PC-3 (cell line): ENCODE data around the gene CELA3A. TPM values are rescaled to one million over a fixed set of nuclear protein-coding genes. Genes with fewer than 3 reads are reported as not detected.

Source experiments
- ATAC-seq: fragments of 200-7000 bp; cut with Tn5 transposase; 2 replicates; pipeline ENCODE4 v1.9.1; 2020; ENCODE audit warnings: mild to moderate bottlenecking, moderate library complexity
- BruUV-seq: library from RNA; stranded (reverse); fragments of 400-500 nt; replicated peaks from 2 replicates; lab custom pipeline; 2021; lab: Mats Ljungman, UMichigan
- CTCF ChIA-PET: fragments of 300-600 bp; sonication (Branson Sonifier 250); formaldehyde crosslinking; loops from one replicate; lab custom pipeline; 2022; ENCODE audit warnings: antibody characterized with exemption; lab: Charles Lee
- POLR2A ChIA-PET: fragments of 300-600 bp; sonication (Branson Sonifier 250); formaldehyde crosslinking; loops from one replicate; lab custom pipeline; 2022; ENCODE audit warnings: antibody characterized with exemption; ENCODE audit not compliant: unreplicated experiment; lab: Charles Lee
- DNase-seq: peaks from one replicate; pipeline ENCODE4 v3.0.0-alpha.2; 2015
- H2AFZ ChIP-seq: fragments of 300-600 bp; sonication (generic); 2 replicates; pipeline ENCODE4 v1.6.0; 2016; ENCODE audit warnings: antibody characterized with exemption, low read length
- H3F3A ChIP-seq: fragments of 300-600 bp; sonication (generic); one replicate; pipeline ENCODE4 v1.6.0; 2017; ENCODE audit warnings: antibody characterized with exemption, low read length, control low read depth, mild to moderate bottlenecking; ENCODE audit not compliant: unreplicated experiment
- H3K27ac ChIP-seq: fragments of 300-600 bp; sonication (generic); 2 replicates; pipeline ENCODE4 v1.5.1; 2016; ENCODE audit warnings: mild to moderate bottlenecking, low read length
- H3K27me3 ChIP-seq: fragments of 300-600 bp; sonication (generic); 2 replicates; pipeline ENCODE4 v1.6.1; 2016; ENCODE audit warnings: low read length, mixed read lengths
- H3K36me3 ChIP-seq: fragments of 300-600 bp; sonication (generic); 2 replicates; pipeline ENCODE4 v1.6.1; 2016; ENCODE audit warnings: low read depth, mixed run types, low read length, mixed read lengths
- H3K4me1 ChIP-seq: fragments of 300-600 bp; sonication (generic); 2 replicates; pipeline ENCODE4 v1.5.1; 2016; ENCODE audit warnings: low read length; ENCODE audit not compliant: insufficient read depth
- H3K4me2 ChIP-seq: fragments of 300-600 bp; sonication (generic); 2 replicates; pipeline ENCODE4 v1.6.0; 2016; ENCODE audit warnings: low read length
- H3K4me3 ChIP-seq: fragments of 300-600 bp; sonication (generic); 2 replicates; pipeline ENCODE4 v1.5.1; 2016; ENCODE audit warnings: mild to moderate bottlenecking, low read length, mixed read lengths
- H3K79me2 ChIP-seq: fragments of 300-600 bp; sonication (generic); 2 replicates; pipeline ENCODE4 v1.6.1; 2017; ENCODE audit warnings: low read length, mixed read lengths
- H3K9ac ChIP-seq: fragments of 300-600 bp; sonication (generic); 2 replicates; pipeline ENCODE4 v1.6.0; 2016; ENCODE audit warnings: mild to moderate bottlenecking, low read length
- H3K9me2 ChIP-seq: fragments of 300-600 bp; sonication (generic); replicated peaks from 2 replicates; pipeline ENCODE4 v1.6.1; 2016; ENCODE audit warnings: mixed run types, low read length, mixed read lengths
- H3K9me3 ChIP-seq: fragments of 300-600 bp; sonication (generic); 2 replicates; pipeline ENCODE4 v1.6.1; 2016; ENCODE audit warnings: low read length, mixed read lengths
- H4K20me1 ChIP-seq: fragments of 300-600 bp; sonication (generic); 2 replicates; pipeline ENCODE4 v1.6.1; 2016; ENCODE audit warnings: low read length, mixed read lengths
- CTCF ChIP-seq: fragments of 300-600 bp; sonication (generic); conservative IDR thresholded peaks from 2 replicates; pipeline ENCODE4 v1.5.1; 2017; ENCODE audit warnings: antibody characterized with exemption, low read depth, mild to moderate bottlenecking, low read length
- EZH2 ChIP-seq: fragments of 300-600 bp; sonication (generic); IDR thresholded peaks from one replicate; pipeline ENCODE4 v1.6.1; 2017; ENCODE audit warnings: antibody characterized with exemption, mild to moderate bottlenecking, low read length; ENCODE audit not compliant: unreplicated experiment
- EZH2phosphoT487 ChIP-seq: fragments of 300-600 bp; sonication (generic); IDR thresholded peaks from 2 replicates; pipeline ENCODE4 v1.6.1; 2018; ENCODE audit warnings: mild to moderate bottlenecking, antibody characterized with exemption, low read length, borderline replicate concordance
- intact Hi-C: fragments of 100-400 bp; cut with micrococcal nuclease; formaldehyde crosslinking; loops from 2 replicates; pipeline ENCODE4 v1.9.0; 2023
- total RNA-seq: library from RNA; depleted of rRNA; stranded (reverse); fragments of >200 nt; gene quantifications from 2 replicates; pipeline ENCODE4 v1.2.3, GENCODE V29; 2014

CELA3A gene
- total RNA-seq, 1 experiment from 2014 or later: not detected

- ATAC-seq: no peak
- H3K9me3 ChIP-seq: no peaks in the 10 kb centered on the region
- no peak overlapping the region for H2AFZ ChIP-seq
- H3K4me2 ChIP-seq: no peak overlapping the region
- DNase-seq: no peak
- no peaks in the 10 kb centered on the region for H3F3A ChIP-seq
- H3K9ac ChIP-seq: no peak overlapping the region
- H3K36me3 ChIP-seq: no peaks in the 10 kb centered on the region
- H3K27me3 ChIP-seq: no peaks in the 10 kb centered on the region
- BruUV-seq: no TSS peak
- H3K9me2 ChIP-seq: no peaks in the 10 kb centered on the region
- peaks cover 8% of the 10 kb centered on the region for H3K79me2 ChIP-seq
- ChIA-PET CTCF (no interaction called here), POLR2A (no interaction called here)
- H4K20me1 ChIP-seq: no peaks in the 10 kb centered on the region
- H3K4me3 ChIP-seq: no peak overlapping the region
- peaks cover 11% of the 10 kb centered on the region for H3K4me1 ChIP-seq
- no peak overlapping the region for H3K27ac ChIP-seq
- intact Hi-C loops: loop anchor here (2.0 kb wide), 1 partner anchor 18 kb away; no protein-coding TSS in a partner anchor
- TF ChIP-seq CTCF: no peak
- no peak for TF ChIP-seq EZH2
- no peak for TF ChIP-seq EZH2phosphoT487
These were observed 25.4 kb downstream of the CELA3A start for GRCh38 chr1:22026924-22027289.

- POLR2A ChIA-PET: no interaction called here
- Histone ChIP-seq H3F3A (no peaks in the 10 kb centered on the region), H3K9me2 (no peaks in the 10 kb centered on the region), H2AFZ (no peak overlapping the region), H3K36me3 (no peaks in the 10 kb centered on the region), H3K4me1 (peaks cover 7% of the 10 kb centered on the region), H4K20me1 (no peaks in the 10 kb centered on the region), H3K79me2 (peaks cover 8% of the 10 kb centered on the region), H3K9ac (no peak overlapping the region), H3K4me2 (no peak overlapping the region), H3K4me3 (no peak overlapping the region), H3K9me3 (no peaks in the 10 kb centered on the region), H3K27me3 (no peaks in the 10 kb centered on the region), H3K27ac (no peak overlapping the region)
- DNase-seq (no peak), ATAC-seq (no peak)
- TF ChIP-seq CTCF: no peak
- TF ChIP-seq EZH2phosphoT487: no peak
- no peak for TF ChIP-seq EZH2
- CTCF ChIA-PET: no interaction called here
- BruUV-seq: no TSS peak
- intact Hi-C loops: no loop called here
These were observed 28.6 kb downstream of the CELA3A start for GRCh38 chr1:22030057-22030456.

GRCh38 chr1:22030473-22030872, 29.0 kb downstream of the CELA3A start:
- Histone ChIP-seq H4K20me1 (no peaks in the 10 kb centered on the region), H3K79me2 (peaks cover 8% of the 10 kb centered on the region), H2AFZ (no peak overlapping the region), H3K9me2 (no peaks in the 10 kb centered on the region), H3K4me2 (no peak overlapping the region), H3K27ac (no peak overlapping the region), H3K4me3 (no peak overlapping the region), H3K36me3 (no peaks in the 10 kb centered on the region), H3K9me3 (no peaks in the 10 kb centered on the region), H3K9ac (no peak overlapping the region), H3K27me3 (no peaks in the 10 kb centered on the region), H3K4me1 (peaks cover 6% of the 10 kb centered on the region), H3F3A (no peaks in the 10 kb centered on the region)
- ChIA-PET CTCF (no interaction called here), POLR2A (no interaction called here)
- no peak for TF ChIP-seq CTCF
- no peak for TF ChIP-seq EZH2
- no peak for TF ChIP-seq EZH2phosphoT487
- DNase-seq (no peak), ATAC-seq (no peak)
- BruUV-seq: no TSS peak
- intact Hi-C loops: no loop called here
